ENCODE results near the gene KIF12. TPM values are rescaled to one million over a fixed set of nuclear protein-coding genes. Genes with fewer than 3 reads are reported as not detected.

KIF12 gene
- total and polyA plus RNA-seq, 2 experiments from 2014 or later, result 4.2 to 4.3 TPM

- Mint-ChIP-seq H3K27ac (no peak overlapping the region), H3K4me1 (no peaks in the 10 kb centered on the region), H3K9me3 (no peaks in the 10 kb centered on the region), H3K4me3 (no peak overlapping the region), H3K27me3 (ENCODE audit: insufficient read depth, low read depth, poor library complexity) (peaks cover 14% of the 10 kb centered on the region), H3K36me3 (ENCODE audit: low read depth) (no peaks in the 10 kb centered on the region)
- no peak overlapping the region for H2AFZ ChIP-seq
- no peak overlapping the region for H3K27ac ChIP-seq (ENCODE audit: low read depth)
- no peak overlapping the region for H3K4me3 ChIP-seq
- no peaks in the 10 kb centered on the region for H3K79me2 ChIP-seq (replicated peaks; ENCODE audit: insufficient read depth)
- H4K20me1 ChIP-seq (replicated peaks; ENCODE audit: insufficient read depth), result no peaks in the 10 kb centered on the region
- DNase-seq (ENCODE audit: low spot score), result no peak
- no peaks in the 10 kb centered on the region for H3K36me3 ChIP-seq (ENCODE audit: insufficient read depth)
- H3K9me2 ChIP-seq (ENCODE audit: insufficient read depth), result no peaks in the 10 kb centered on the region
- H3K4me2 ChIP-seq, result no peak overlapping the region
- H3F3A ChIP-seq (replicated peaks; ENCODE audit: low read depth), result no peaks in the 10 kb centered on the region
- no peak for ATAC-seq
- H3K27me3 ChIP-seq (ENCODE audit: insufficient read depth), result no peaks in the 10 kb centered on the region
- TF ChIP-seq, protein P1, sequence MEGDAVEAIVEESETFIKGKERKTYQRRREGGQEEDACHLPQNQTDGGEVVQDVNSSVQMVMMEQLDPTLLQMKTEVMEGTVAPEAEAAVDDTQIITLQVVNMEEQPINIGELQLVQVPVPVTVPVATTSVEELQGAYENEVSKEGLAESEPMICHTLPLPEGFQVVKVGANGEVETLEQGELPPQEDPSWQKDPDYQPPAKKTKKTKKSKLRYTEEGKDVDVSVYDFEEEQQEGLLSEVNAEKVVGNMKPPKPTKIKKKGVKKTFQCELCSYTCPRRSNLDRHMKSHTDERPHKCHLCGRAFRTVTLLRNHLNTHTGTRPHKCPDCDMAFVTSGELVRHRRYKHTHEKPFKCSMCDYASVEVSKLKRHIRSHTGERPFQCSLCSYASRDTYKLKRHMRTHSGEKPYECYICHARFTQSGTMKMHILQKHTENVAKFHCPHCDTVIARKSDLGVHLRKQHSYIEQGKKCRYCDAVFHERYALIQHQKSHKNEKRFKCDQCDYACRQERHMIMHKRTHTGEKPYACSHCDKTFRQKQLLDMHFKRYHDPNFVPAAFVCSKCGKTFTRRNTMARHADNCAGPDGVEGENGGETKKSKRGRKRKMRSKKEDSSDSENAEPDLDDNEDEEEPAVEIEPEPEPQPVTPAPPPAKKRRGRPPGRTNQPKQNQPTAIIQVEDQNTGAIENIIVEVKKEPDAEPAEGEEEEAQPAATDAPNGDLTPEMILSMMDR (conservative IDR thresholded peaks at IDR 0.05; ENCODE audit: low read depth in 2 of 2), result peak in 1 of 2 experiments; percentile 41; a peak in 2 of 4 replicates
- no peak for TF ChIP-seq STAT1 (IDR thresholded peaks at IDR 0.05; ENCODE audit: unreplicated experiment)
- no peaks in the 10 kb centered on the region for H3K4me1 ChIP-seq (ENCODE audit: insufficient read depth)
Observed at GRCh38 chr9:114085387-114085789, 13.7 kb downstream of the KIF12 start.

GRCh38 chr9:114084282-114085073 is 14.6 kb downstream of the KIF12 start:
- Histone ChIP-seq H3K4me3 (no peak overlapping the region), H3K4me2 (no peak overlapping the region), H3K79me2 (replicated peaks; ENCODE audit: insufficient read depth) (no peaks in the 10 kb centered on the region), H3K27me3 (ENCODE audit: insufficient read depth) (no peaks in the 10 kb centered on the region), H3F3A (replicated peaks; ENCODE audit: low read depth) (no peaks in the 10 kb centered on the region), H2AFZ (no peak overlapping the region), H3K9me2 (ENCODE audit: insufficient read depth) (no peaks in the 10 kb centered on the region), H3K36me3 (ENCODE audit: insufficient read depth) (no peaks in the 10 kb centered on the region), H4K20me1 (replicated peaks; ENCODE audit: insufficient read depth) (no peaks in the 10 kb centered on the region), H3K27ac (ENCODE audit: low read depth) (no peak overlapping the region), H3K4me1 (ENCODE audit: insufficient read depth) (no peaks in the 10 kb centered on the region)
- ATAC-seq (no peak), DNase-seq (ENCODE audit: low spot score) (no peak)
- Mint-ChIP-seq H3K4me1 (no peaks in the 10 kb centered on the region), H3K36me3 (ENCODE audit: low read depth) (no peaks in the 10 kb centered on the region), H3K27me3 (ENCODE audit: insufficient read depth, low read depth, poor library complexity) (peaks cover 13% of the 10 kb centered on the region), H3K4me3 (no peak overlapping the region), H3K27ac (no peak overlapping the region), H3K9me3 (no peaks in the 10 kb centered on the region)
- TF ChIP-seq REST (IDR thresholded peaks at IDR 0.05; ENCODE audit: unreplicated experiment), result no peak
- TF ChIP-seq CREB1 (CRISPR knock-in tag; IDR thresholded peaks at IDR 0.05; ENCODE audit: low read depth), result no peak
- TF ChIP-seq EZH2 (IDR thresholded peaks at IDR 0.05; ENCODE audit: low read depth, unreplicated experiment), result no peak
- no peak for TF ChIP-seq ZNF331 (CRISPR knock-in tag; IDR thresholded peaks at IDR 0.05; ENCODE audit: low read depth)
- TF ChIP-seq, protein P1 (conservative IDR thresholded peaks at IDR 0.05; ENCODE audit: low read depth in 2 of 2), result no peak
